OCI-LY3 (cell line): ENCODE results near the gene OBSL1.

Experiments used
- CTCF ChIP-seq: fragments of 200-600, 300-600 bp; sonication (generic); IDR thresholded peaks from 2 replicates; pipeline ENCODE4 v1.5.1; 2014; ENCODE audit warnings: antibody characterized with exemption, low read length, low read depth
- EZH2phosphoT487 ChIP-seq: fragments of 200-600 bp; shearing (Covaris generic); IDR thresholded peaks from 2 replicates; pipeline ENCODE4 v1.6.1; 2018; ENCODE audit warnings: antibody characterized with exemption, mixed run types, low read depth

DNA sequence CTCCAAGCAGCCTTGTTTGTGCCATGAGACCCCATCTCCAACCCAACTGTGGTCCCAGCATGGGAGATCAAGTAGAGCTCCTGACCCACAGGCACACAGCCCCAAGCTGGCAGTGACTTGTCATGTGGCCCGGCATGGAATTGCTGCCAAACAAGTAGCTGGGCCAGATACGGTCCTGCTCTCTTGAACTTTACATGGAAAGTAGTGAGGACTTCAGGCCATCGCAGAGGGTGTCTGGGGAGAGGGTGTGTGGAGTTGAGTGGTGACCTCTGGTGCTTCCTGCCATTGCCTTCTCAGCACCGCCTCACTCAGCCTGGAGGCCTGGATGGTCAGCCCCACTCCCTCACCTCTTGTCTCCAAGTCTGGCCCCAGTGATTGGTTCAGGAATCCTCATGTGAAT is 45.2 kb upstream of the OBSL1 start:
- TF ChIP-seq CTCF, result no peak
- no peak for TF ChIP-seq EZH2phosphoT487
